Measurements from ENCODE around the gene ZNF771.
A peak's percentile ranks its signal among the peaks of the same experiment; 100 is the strongest.

ZNF771 gene

DNA sequence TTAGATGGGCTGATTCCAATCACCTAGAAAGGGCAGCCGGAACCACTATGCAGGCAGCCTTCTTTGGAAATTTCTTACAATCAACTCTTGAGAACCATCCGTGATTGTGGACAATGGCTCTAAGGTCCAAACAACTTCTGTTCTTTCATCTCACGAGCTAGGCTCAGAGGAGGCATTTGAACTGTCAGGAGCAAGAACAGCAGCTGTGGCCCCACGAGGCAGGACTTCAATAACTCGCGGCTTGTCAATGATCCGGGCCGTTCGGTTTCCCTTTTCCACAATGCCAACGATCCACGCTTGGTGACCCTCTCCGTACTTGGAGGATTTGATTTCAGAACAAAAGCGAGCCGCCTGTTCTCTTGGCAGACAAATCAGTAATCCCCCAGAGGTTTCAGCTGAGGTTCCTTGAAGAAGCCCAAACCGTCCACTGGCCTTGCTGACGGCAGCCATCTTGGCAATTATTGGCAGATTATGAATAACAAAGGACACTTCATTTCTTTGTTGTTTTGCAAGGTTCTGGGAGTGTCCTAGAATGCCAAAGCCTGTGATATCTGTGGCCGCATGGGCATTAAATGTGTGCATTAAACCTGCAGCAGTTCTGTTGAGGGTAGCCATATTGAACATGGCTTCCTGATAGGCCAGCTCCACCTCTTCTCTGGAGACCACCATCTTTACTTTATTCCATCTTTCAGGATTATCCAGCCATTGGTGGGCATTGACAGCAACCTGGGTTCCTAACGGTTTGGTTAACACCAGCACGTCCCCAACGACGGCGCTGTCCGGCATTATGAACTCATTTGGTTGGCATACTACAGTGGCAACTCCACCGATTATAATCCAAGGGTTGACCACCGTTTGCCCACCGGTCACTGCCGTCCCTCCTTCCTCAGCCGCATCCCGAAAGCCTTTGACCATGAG is 37.1 kb downstream of the ZNF771 start:
- no peaks in the 10 kb centered on the region for H3K9me3 ChIP-seq (ENCODE audit: insufficient read depth, low read length)
- H3K4me3 ChIP-seq (ENCODE audit: insufficient read depth, low read length, poor library complexity, severe bottlenecking) = peak overlapping the region; percentile 81
- peak overlapping the region; percentile 79 for H3K27ac ChIP-seq (ENCODE audit: low read depth, low read length)
- TF ChIP-seq, protein P1, sequence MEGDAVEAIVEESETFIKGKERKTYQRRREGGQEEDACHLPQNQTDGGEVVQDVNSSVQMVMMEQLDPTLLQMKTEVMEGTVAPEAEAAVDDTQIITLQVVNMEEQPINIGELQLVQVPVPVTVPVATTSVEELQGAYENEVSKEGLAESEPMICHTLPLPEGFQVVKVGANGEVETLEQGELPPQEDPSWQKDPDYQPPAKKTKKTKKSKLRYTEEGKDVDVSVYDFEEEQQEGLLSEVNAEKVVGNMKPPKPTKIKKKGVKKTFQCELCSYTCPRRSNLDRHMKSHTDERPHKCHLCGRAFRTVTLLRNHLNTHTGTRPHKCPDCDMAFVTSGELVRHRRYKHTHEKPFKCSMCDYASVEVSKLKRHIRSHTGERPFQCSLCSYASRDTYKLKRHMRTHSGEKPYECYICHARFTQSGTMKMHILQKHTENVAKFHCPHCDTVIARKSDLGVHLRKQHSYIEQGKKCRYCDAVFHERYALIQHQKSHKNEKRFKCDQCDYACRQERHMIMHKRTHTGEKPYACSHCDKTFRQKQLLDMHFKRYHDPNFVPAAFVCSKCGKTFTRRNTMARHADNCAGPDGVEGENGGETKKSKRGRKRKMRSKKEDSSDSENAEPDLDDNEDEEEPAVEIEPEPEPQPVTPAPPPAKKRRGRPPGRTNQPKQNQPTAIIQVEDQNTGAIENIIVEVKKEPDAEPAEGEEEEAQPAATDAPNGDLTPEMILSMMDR (IDR thresholded peaks at IDR 0.05; ENCODE audit: insufficient read depth, low read length, poor library complexity, severe bottlenecking) = no peak
- no peak for TF ChIP-seq EZH2phosphoT487 (conservative IDR thresholded peaks at IDR 0.05; ENCODE audit: low read length)
- H3K9me2 ChIP-seq (replicated peaks; ENCODE audit: insufficient read depth, low read length) = no peaks in the 10 kb centered on the region
- H3F3A ChIP-seq (ENCODE audit: insufficient read depth) = peaks cover 49% of the 10 kb centered on the region
- H3K4me2 ChIP-seq (ENCODE audit: low read depth, low read length, poor library complexity, severe bottlenecking) = peak overlapping the region; percentile 91
- peaks cover 17% of the 10 kb centered on the region; the same call in 1 of the 2 replicates for H4K20me1 ChIP-seq (ENCODE audit: low read depth, low read length)
- H3K36me3 ChIP-seq (ENCODE audit: low read length) = peaks cover 23% of the 10 kb centered on the region
- peak overlapping the region; percentile 84 for H3K9ac ChIP-seq (ENCODE audit: low read length)
- no peaks in the 10 kb centered on the region for H3K27me3 ChIP-seq (ENCODE audit: low read length)
- no peak overlapping the region for H2AFZ ChIP-seq (ENCODE audit: low read depth, low read length, severe bottlenecking)
- peaks cover 28% of the 10 kb centered on the region for H3K79me2 ChIP-seq (ENCODE audit: insufficient read depth, low read length)

DNA sequence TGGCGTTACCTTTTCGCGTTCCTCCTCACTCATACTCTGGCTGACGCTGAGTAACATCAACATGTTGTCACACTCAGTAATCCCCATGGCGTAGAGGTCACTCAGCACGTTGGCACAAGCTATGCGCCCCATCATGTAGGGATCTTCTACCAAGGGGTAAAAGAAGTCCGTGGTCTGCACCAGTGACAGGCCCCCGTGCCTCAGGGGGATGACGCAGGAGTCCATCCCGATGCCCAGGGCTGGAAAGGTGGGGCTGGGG is 37.7 kb downstream of the ZNF771 start:
- Histone ChIP-seq H3K4me2 (ENCODE audit: low read depth, low read length, poor library complexity, severe bottlenecking) (peak overlapping the region; percentile 91), H3F3A (ENCODE audit: insufficient read depth) (peaks cover 47% of the 10 kb centered on the region), H3K79me2 (ENCODE audit: insufficient read depth, low read length) (peaks cover 28% of the 10 kb centered on the region), H3K36me3 (ENCODE audit: low read length) (peaks cover 23% of the 10 kb centered on the region), H3K4me3 (ENCODE audit: insufficient read depth, low read length, poor library complexity, severe bottlenecking) (peak overlapping the region; percentile 81), H4K20me1 (ENCODE audit: low read depth, low read length) (peaks cover 17% of the 10 kb centered on the region; the same call in 1 of the 2 replicates), H3K9ac (ENCODE audit: low read length) (peak overlapping the region; percentile 84), H3K9me3 (ENCODE audit: insufficient read depth, low read length) (no peaks in the 10 kb centered on the region), H3K9me2 (replicated peaks; ENCODE audit: insufficient read depth, low read length) (no peaks in the 10 kb centered on the region), H3K27ac (ENCODE audit: low read depth, low read length) (peak overlapping the region; percentile 79), H3K27me3 (ENCODE audit: low read length) (no peaks in the 10 kb centered on the region), H2AFZ (ENCODE audit: low read depth, low read length, severe bottlenecking) (no peak overlapping the region)
- TF ChIP-seq, protein P1 (IDR thresholded peaks at IDR 0.05; ENCODE audit: insufficient read depth, low read length, poor library complexity, severe bottlenecking) = no peak
- no peak for TF ChIP-seq EZH2phosphoT487 (conservative IDR thresholded peaks at IDR 0.05; ENCODE audit: low read length)

DNA sequence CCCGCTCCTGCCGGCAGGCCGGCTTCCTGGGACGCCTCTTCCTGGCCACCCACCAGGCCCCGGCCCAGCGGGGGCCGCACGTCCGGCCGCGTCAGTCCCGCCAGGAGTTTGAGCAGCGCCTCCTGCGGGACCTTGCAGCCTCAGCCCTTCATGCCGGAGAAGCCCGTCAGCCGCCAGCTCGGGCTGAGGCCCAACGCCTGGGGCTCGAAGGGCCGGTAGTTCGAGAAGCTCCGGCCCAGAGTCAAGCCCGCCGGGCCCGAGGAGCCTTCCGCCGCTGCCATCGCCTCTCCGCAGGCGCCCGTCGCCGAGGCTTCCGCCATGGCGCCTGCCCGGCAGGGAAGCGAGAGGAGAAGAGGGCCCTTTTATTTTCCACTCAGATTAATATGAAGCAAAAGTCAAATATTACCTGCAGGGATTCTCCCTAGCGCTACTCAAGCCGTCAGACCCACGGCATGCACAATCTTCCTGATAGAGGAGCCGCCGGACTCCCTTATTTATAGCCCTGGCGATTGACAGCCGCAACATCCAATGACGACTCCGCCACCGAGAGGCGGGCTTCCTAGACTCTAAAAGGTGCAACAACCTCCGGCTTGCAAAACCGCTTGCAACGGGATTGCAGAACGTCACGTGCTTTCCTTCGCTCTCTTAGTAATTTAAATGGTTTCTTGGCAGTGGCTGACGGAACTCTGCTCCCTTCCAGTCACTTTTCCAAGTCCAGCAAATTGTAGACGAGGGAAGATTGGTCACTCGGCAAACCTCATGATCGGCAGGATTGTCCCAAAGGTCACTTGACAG is 38.2 kb downstream of the ZNF771 start, which contains the start of gene SEPHS2:
Gene SEPHS2, minus strand, starts transcription at position 467 of the 795 bp plus-strand sequence. Its CDS starts 147 bp downstream, at position 320.
- H3K9me2 ChIP-seq (replicated peaks; ENCODE audit: insufficient read depth, low read length) = no peaks in the 10 kb centered on the region
- no peaks in the 10 kb centered on the region for H3K27me3 ChIP-seq (ENCODE audit: low read length)
- no peaks in the 10 kb centered on the region for H3K9me3 ChIP-seq (ENCODE audit: insufficient read depth, low read length)
- H3K79me2 ChIP-seq (ENCODE audit: insufficient read depth, low read length) = peaks cover 28% of the 10 kb centered on the region
- H3K4me2 ChIP-seq (ENCODE audit: low read depth, low read length, poor library complexity, severe bottlenecking) = peak within 1 kb of the TSS; percentile 91
- H2AFZ ChIP-seq (ENCODE audit: low read depth, low read length, severe bottlenecking) = no peak within 1 kb of the TSS
- TF ChIP-seq EZH2phosphoT487 (conservative IDR thresholded peaks at IDR 0.05; ENCODE audit: low read length) = no peak
- TF ChIP-seq, protein P1 (IDR thresholded peaks at IDR 0.05; ENCODE audit: insufficient read depth, low read length, poor library complexity, severe bottlenecking) = peak; percentile 28
- H4K20me1 ChIP-seq (ENCODE audit: low read depth, low read length) = peaks cover 17% of the 10 kb centered on the region; the same call in 1 of the 2 replicates
- peak within 1 kb of the TSS; percentile 81 for H3K4me3 ChIP-seq (ENCODE audit: insufficient read depth, low read length, poor library complexity, severe bottlenecking)
- H3K27ac ChIP-seq (ENCODE audit: low read depth, low read length) = peak within 1 kb of the TSS; percentile 79
- H3K36me3 ChIP-seq (ENCODE audit: low read length) = peaks cover 23% of the 10 kb centered on the region
- H3K9ac ChIP-seq (ENCODE audit: low read length) = peak within 1 kb of the TSS; percentile 84
- peaks cover 47% of the 10 kb centered on the region for H3F3A ChIP-seq (ENCODE audit: insufficient read depth)

Data from SU-DHL-6 (cell line).